DMS153 (cell line): Measurements from ENCODE around the gene FGF3.

Experiments used
- DNase-seq: peaks from one replicate; lab custom pipeline; 2025; lab: John Stamatoyannopoulos, UW

FGF3 gene

GRCh38 chr11:69843529-69843921, 24.3 kb upstream of the FGF3 start:
- no peak for DNase-seq

- no peak for DNase-seq
These were observed 23.7 kb upstream of the FGF3 start for GRCh38 chr11:69842746-69843528.

GRCh38 chr11:69841859-69842698, 22.9 kb upstream of the FGF3 start:
- no peak for DNase-seq

GRCh38 chr11:69841170-69841858, 22.1 kb upstream of the FGF3 start:
- DNase-seq, result no peak

- no peak for DNase-seq
These were observed 21.4 kb upstream of the FGF3 start for GRCh38 chr11:69840371-69841169.

GRCh38 chr11:69839516-69839915, 20.3 kb upstream of the FGF3 start:
- DNase-seq, result no peak

- no peak for DNase-seq
These were observed 18.6 kb upstream of the FGF3 start for GRCh38 chr11:69837791-69838190.

- DNase-seq, result no peak
These were observed 17.2 kb upstream of the FGF3 start for GRCh38 chr11:69836401-69836800.

GRCh38 chr11:69834811-69835800, 15.9 kb upstream of the FGF3 start:
- DNase-seq, result no peak

- DNase-seq, result no peak
These were observed 15.0 kb upstream of the FGF3 start for GRCh38 chr11:69834251-69834650.

GRCh38 chr11:69832561-69833413, 13.6 kb upstream of the FGF3 start:
- DNase-seq, result no peak

GRCh38 chr11:69831985-69832384, 12.8 kb upstream of the FGF3 start:
- no peak for DNase-seq

- no peak for DNase-seq
These were observed 10.9 kb upstream of the FGF3 start for GRCh38 chr11:69830086-69830485.

- no peak for DNase-seq
These were observed 9.7 kb upstream of the FGF3 start for GRCh38 chr11:69828971-69829344.

- DNase-seq, result no peak
These were observed 9.2 kb upstream of the FGF3 start for GRCh38 chr11:69828276-69828970.

GRCh38 chr11:69826773-69827172, 7.6 kb upstream of the FGF3 start:
- no peak for DNase-seq

- no peak for DNase-seq
These were observed 6.7 kb upstream of the FGF3 start for GRCh38 chr11:69825941-69826340.

- DNase-seq, result no peak
These were observed 6.0 kb upstream of the FGF3 start for GRCh38 chr11:69825037-69825834.
